Inferior parietal cortex (tissue), 1 donor: ENCODE data around the gene FHOD3.

Source experiments
- DNase-seq: peaks from one replicate; pipeline ENCODE4 v3.0.0-alpha.2; 2016; ENCODE audit errors: extremely low spot score

Gene FHOD3

GRCh38 chr18:36408606-36409005 lies 111.1 kb downstream of the FHOD3 start:
- DNase-seq: no peak

DNA sequence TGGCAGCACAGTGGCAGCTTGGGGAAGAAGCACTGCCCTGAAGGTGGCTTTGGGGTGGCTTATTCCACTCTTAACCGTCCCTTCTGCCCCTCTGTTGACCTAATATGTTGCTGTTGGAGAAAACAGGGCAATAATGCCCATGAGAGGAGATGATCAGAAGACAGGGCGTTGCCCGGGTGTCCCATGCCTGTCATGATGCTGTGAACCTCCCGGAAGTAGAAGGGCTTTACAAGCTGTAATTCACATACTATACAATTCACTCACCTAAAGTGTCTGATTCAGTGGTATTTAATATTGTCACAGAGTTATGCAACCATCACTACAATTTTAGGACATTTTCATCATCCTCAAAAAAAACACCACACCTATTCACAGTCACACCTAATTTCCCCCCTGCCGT lies 112.3 kb downstream of the FHOD3 start:
- DNase-seq: no peak

GRCh38 chr18:36410346-36410745 lies 112.8 kb downstream of the FHOD3 start:
- DNase-seq: no peak

GRCh38 chr18:36411745-36412168 lies 114.2 kb downstream of the FHOD3 start:
- no peak for DNase-seq

- no peak for DNase-seq
Observed at GRCh38 chr18:36412778-36413177, 115.3 kb downstream of the FHOD3 start.

DNA sequence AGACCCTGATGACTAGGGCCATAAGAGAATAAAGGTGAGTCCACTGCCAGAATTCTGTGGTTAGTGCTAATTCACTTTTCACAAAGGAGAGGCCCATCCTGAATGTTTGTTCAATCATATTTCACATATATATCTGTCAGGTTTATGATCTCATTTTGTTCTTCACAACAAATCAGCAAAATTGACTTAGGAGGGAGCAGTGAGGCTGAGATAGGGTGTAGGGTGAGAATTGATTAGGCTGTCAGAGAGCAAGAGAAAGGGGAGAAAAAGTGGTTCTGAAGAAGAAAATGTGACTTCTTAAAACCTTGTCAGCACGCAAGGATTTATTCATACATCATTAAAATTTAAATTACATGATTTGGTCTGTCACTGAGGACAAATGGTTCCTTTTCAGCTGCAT lies 117.7 kb downstream of the FHOD3 start:
- no peak for DNase-seq

DNA sequence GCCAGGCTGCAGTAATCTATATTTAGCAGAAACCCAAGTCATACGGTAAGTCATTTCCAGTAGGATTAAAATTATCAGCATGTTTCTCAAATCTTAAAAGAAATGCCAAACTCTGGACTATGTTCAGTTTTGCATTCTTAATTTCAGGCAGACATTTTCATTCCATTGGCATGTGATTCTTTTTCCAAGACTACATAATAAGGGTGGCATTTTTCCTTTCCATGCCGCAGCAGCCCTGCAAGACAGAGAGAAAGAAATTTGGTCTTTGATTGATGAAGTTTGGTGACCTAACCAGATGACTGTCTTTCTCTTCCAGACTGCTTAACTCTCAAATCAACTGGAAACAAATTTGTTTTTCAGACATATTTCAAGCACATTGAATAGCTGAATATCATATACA lies 118.1 kb downstream of the FHOD3 start:
- DNase-seq: no peak

DNA sequence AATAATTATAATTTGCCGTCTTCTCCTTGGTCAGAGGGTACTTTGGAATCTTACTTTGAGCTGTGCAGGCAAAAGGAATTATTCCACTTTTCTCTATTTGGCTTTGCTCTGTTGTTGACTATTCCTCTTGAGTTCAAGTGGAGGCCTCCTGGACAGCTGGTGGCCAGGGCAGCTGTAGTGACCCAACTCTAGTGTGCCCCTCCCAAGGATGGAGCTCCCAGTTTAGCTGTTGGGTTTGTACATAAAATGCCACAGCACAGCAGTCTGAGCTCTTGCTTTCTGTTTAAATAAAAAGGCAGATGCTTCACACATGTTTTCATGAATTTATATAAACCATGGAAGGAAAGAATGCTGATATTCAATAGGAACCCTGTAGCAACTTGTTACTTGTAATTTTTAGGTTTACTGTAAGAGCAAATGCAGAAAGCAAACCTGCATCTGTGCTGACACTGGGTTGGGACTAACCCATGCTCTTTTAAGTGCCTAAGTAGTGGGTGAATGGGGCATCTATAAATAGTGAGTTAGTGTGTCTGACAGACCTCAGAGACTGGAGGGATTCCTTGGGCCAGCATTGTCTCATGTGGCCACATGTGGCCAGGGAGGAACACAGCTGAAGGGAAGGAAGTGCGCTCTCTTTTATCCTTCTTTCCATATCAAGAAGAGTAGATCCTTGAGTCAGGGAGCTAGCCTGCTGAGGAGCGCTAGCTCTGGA lies 121.8 kb downstream of the FHOD3 start:
- no peak for DNase-seq

- no peak for DNase-seq
Observed at GRCh38 chr18:36419900-36420531, 122.5 kb downstream of the FHOD3 start.

GRCh38 chr18:36420826-36421225 lies 123.3 kb downstream of the FHOD3 start:
- no peak for DNase-seq

- DNase-seq: no peak
Observed at GRCh38 chr18:36424741-36425142, 127.2 kb downstream of the FHOD3 start.

DNA sequence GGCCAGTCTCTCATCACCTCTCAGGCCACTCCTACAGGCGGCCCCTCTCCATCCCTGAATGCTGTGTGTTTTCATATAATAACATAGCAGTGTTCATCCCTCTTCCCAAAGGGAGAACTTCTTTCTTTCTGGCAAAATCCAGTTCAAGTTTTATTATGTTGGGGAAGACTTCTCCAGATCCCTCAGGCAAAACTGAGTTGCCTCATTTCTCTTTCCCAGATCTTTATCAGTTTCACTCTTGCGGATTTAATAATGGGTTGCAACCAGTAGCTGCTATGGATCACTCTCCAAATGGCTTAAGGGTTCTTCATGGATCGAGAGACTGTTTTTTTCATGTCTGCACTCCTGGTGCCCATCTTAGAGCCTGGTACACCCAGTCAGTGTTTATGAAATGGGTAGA lies 129.9 kb downstream of the FHOD3 start:
- no peak for DNase-seq

DNA sequence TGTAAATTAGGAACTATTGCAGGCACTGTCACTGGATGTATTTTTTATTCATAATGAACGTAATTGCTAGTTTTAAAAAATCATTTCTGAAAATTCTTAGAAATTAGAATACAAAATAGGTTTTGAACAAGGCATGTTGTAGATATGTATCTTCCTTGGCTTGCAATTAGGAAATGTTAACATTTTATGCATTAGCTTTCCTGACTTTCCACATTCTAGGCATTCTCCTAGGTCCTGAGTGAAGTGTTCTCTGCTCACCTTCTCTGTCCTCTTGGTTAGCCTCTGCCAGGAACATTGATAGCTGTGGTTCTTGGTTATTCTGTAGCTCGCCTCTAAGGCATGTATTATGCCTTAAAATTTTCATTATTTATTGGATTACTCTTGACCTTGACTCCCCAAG lies 130.3 kb downstream of the FHOD3 start:
- no peak for DNase-seq

GRCh38 chr18:36428431-36429029 lies 131.0 kb downstream of the FHOD3 start:
- no peak for DNase-seq

GRCh38 chr18:36432880-36433555 lies 135.5 kb downstream of the FHOD3 start:
- DNase-seq: no peak

GRCh38 chr18:36436387-36436786 lies 138.9 kb downstream of the FHOD3 start:
- DNase-seq: no peak

- DNase-seq: no peak
Observed at GRCh38 chr18:36440614-36441013, 143.1 kb downstream of the FHOD3 start.

- peak; percentile 33 for DNase-seq
Observed at GRCh38 chr18:36441426-36442240, 144.1 kb downstream of the FHOD3 start.

DNA sequence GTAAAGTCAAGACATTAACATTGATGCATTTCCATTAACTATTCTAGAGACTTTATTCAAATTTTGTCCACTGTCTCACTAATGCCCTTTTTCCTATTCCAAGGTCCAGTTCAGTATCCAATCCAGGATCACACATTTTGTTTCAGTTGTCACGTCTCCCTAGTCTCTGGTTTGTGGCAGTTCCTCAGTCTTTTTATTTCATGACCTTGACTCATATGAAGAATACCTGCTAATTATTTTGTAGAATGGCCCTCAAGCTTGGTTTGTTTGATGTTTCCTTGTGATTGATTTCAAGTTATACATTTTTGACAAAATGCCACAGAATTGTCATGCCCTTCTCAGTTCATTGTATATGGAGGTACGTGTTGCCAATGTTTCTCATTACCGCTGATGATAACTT lies 145.2 kb downstream of the FHOD3 start:
- no peak for DNase-seq

- no peak for DNase-seq
Observed at GRCh38 chr18:36446059-36446458, 148.5 kb downstream of the FHOD3 start.

DNA sequence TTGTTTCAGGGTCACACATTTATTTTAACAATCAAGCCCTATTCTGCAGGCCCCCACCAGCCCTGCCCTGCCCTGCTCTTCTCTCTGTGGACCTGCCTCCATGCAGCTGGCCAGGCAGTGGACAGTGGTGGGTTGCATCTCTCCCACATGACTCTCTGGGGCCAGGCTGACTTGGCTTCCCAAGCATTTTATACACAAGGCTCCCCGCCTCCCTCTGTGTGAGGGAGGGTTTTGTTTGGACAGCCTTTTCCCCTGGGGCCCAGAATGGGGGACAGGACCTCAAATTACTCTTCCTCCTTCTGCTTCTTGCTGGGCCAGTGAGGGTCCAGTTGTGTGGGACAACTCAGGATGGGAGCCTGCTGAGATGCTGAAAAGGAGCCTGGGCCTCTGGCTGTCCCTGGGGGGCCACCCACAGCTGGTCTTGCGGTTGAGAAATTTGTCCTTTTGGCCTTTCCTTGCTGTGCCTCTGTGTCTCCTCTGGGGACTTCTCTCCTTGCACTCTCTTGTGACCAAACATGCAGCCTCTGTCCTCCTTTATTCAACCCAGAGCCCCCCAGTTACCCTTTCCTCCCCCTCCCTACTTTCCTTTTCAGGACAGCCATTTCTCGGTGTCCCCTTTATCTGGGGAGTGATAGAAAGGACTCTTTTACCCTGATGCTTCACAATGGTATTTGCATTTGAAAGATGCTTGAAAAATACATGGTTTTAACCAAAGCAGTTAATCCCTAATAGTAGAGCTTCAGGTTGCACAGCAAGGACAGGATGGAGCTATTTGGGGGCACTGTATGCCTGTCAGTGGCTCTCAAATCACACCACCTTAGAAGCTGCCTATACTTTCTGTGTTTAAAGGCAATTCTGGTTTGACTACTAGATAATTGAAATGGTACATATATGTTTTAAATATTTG lies 151.1 kb downstream of the FHOD3 start:
- no peak for DNase-seq
